ENCODE data around the gene BCAS1.

The BCAS1 gene

GRCh38 chr20:54051068-54051467 is 19.3 kb downstream of the BCAS1 start:
- DNase-seq: no peak

DNA sequence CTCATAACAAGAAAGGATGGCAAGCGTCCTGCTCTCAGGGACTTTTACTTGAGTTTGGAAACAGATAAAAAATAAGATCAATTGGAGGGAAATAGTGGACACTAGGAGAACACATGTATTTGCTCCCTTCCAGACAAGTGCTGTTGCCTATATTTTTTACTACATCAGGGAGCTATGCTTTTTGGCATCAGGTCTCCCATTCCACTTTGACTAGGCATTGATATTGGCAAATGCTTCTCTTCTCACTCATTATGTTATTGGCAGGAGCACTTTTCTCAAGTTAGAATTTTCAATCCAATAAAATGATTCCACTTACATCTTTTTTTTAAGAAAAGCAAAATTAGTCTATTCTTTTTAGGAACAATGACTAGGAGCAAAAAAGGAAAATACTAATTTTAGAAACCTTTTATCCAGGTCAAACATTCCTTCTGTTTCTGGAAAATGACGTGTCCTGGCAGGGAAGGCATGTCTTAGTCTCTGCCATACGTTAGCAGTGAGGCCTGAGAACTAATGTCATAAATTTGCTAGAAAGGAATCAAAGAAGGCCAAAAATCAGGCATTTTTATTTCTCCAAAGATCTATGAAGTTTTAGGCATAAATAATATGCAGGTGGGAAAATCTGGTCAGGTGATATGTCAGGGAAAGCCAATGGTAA is 21.4 kb downstream of the BCAS1 start:
- no peak for DNase-seq

GRCh38 chr20:54048481-54048880 is 21.9 kb downstream of the BCAS1 start:
- peak in 1 of 56 donors; percentile 11 for DNase-seq

GRCh38 chr20:54047720-54048119 is 22.7 kb downstream of the BCAS1 start:
- DNase-seq: no peak

DNA sequence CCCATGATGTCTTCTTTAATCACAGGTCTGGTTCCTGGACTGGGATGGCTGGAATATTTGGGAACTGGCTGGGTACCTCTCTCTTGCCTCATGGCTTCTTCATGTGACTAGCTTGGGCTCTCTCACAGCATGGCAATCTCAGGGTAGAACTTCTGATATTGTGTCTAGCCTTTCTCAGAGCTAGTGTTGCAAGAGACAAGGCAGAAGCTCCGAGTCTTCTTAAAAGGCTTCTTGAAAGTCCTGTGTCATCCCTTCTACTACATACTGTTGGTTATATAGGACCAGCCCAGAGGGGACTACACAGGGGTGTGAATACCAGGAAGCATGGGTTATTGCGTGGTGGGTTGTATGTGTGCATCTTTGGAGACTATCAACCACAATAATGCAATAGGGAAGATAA is 23.3 kb downstream of the BCAS1 start:
- DNase-seq: no peak

- no peak for DNase-seq
Observed at GRCh38 chr20:54044156-54044555, 26.2 kb downstream of the BCAS1 start.

DNA sequence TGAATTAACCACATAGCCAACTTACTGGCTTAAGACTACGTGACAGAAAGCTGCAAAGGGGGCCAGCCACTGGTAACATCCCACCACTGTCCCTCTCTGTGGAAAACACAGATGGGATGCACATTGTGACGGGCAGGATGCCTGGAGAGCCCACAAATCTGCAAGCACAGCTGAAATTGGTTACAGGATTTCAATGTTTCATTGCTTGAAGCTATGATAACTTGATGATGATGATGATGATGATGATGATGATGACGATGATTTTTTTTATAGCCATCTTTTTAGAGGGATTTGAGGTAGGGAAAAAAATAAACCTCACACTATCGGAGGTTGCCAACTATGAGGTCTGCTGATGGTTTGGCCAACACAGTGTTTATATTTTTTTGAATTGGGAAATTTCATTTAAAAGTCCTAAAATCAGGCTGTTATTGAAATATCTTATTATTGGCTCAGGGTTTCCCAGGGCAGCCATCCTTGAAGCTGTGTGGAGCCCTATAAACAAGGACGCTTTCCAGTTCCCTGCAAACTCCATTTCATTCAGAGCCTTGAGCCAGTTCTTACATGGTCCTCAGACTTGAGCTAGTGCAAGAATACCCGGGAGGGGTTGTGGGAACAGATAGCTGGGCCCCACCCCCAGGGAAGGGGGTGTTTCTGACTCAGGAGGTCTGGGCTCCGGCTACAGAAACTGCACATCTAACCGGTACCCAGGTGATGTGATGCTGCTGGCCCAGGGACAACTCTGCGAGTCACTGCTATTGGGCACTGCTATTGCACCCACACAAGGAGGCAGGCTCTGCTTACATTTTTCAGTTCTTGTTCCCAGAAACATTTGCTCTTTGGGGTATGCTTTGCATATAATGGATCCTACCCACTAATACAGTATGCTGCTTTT is 27.1 kb downstream of the BCAS1 start:
- DNase-seq: no peak

DNA sequence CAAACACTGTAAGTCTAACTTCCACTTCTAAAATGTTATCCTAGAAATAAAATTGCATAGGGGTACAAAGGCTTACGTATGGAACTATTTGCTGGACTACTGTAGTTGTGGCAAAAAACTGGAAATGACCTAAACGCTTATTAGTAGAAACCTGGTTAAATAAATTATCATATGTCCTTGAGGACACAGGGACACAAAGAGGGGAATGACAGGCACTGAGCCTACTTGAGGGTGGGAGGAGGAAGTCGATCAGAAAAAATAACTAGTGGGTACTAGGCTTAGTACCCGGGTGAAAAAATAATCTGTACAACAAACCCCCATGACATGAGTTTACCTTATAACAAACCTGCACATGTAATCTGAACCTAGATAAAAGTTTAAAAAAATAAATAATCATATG is 28.4 kb downstream of the BCAS1 start:
- no peak for DNase-seq

- DNase-seq: no peak
Observed at GRCh38 chr20:54041336-54041735, 29.1 kb downstream of the BCAS1 start.

GRCh38 chr20:54040531-54040930 is 29.9 kb downstream of the BCAS1 start:
- no peak for DNase-seq

- no peak for DNase-seq
Observed at GRCh38 chr20:54038961-54039360, 31.4 kb downstream of the BCAS1 start.

DNA sequence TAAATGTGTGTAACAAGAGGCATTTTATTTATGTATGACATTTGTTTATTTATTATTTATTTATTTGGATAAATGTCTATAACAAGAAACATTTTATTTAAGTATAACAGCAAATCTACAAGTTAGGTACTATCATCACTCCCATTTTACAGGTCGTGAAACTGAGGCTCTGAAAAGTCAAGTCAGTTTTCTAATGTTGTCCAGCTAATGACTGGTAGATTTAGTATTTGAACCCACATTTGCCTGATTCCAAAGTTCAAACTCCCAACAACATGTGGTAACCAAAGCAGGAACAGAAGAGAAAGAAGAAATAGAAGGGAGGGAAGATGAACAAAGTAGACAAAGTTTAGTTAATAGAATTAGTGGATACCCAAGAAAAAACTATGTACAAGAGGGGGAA is 32.9 kb downstream of the BCAS1 start:
- DNase-seq: no peak

DNA sequence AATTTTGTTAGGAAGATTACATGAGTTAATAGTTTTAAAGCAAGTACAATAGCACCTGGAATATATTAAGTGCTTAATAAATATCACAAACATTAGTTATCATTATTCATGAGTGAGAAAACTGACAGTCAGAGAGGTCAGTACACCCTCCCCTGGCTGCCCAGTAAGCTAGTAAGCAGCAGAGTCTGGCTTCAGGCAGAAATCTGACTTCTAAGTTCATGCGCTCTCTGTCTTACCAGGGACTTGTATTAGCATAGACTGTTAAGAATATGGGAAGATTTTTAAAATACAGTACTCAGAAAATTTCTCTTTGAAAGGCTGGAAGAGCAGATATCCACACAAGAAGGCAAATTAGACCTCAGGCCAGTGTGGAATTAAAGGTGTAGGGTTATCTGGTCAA is 40.8 kb downstream of the BCAS1 start:
- no peak for DNase-seq

- peak in 13 of 56 donors; percentile 3 to 57 (median 39) for DNase-seq
Observed at GRCh38 chr20:54029176-54029575, 41.2 kb downstream of the BCAS1 start.

GRCh38 chr20:54028276-54029011 is 42.0 kb downstream of the BCAS1 start:
- peak in 54 of 56 donors; percentile 7 to 91 (median 72) for DNase-seq

DNA sequence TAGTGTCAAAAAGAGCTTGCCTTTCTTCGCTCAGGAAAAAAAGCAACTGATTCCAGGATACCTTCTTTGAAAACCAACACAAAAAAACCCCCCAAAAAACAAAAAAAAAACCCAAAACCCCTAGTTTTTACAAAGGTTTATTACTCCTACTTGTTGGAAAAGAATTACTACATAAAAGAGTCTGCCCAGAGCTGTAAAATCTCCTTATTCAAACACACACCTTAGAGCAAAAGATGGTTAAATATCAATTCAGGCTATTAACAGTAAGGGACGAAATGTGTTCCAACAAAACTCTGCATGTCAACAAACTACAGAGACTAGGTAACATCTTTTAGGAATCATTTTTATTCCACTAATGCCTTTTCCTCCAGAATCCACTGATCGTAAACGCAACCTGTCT is 42.7 kb downstream of the BCAS1 start:
- no peak for DNase-seq

DNA sequence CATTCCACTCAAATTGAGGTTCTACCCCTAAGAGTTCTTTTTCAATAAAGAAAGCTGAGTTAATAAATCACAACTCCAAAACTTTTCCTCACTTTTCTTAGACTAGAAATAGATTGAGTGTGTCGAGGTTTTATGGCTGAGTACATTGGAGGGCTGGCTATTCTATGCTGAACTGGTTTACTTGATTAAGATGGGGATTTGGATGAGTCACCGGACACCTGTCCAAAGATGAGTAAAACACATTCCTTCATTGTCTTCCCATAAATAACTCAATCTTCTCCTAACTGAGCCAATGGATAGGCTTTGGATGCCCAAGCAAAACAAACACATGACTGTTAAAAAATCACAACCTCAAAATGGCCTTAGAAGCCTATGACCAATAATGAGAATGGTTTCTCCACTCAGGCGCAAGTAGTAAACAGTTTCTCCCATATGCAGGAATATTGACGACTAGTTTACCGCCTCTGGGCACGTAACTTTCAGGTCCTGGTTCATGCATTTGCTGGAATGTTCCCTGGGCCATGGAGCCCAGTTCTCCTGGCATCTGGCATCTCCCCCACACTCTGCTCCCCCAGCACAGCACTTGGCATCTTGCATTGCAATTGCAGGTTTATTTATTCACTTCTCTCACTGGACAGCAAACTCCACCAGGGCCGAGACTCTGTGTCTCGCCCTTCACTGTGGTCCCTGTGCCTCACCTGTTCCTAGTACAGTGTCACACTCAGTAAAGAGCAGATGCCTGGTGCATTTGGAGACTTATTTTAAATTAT is 43.9 kb downstream of the BCAS1 start:
- peak in 22 of 56 donors; percentile 3 to 52 (median 11) for DNase-seq

GRCh38 chr20:54025251-54025771 is 45.1 kb downstream of the BCAS1 start:
- DNase-seq: peak in 6 of 56 donors; percentile 4 to 22 (median 8)

GRCh38 chr20:54023406-54023805 is 47.0 kb downstream of the BCAS1 start:
- no peak for DNase-seq

DNA sequence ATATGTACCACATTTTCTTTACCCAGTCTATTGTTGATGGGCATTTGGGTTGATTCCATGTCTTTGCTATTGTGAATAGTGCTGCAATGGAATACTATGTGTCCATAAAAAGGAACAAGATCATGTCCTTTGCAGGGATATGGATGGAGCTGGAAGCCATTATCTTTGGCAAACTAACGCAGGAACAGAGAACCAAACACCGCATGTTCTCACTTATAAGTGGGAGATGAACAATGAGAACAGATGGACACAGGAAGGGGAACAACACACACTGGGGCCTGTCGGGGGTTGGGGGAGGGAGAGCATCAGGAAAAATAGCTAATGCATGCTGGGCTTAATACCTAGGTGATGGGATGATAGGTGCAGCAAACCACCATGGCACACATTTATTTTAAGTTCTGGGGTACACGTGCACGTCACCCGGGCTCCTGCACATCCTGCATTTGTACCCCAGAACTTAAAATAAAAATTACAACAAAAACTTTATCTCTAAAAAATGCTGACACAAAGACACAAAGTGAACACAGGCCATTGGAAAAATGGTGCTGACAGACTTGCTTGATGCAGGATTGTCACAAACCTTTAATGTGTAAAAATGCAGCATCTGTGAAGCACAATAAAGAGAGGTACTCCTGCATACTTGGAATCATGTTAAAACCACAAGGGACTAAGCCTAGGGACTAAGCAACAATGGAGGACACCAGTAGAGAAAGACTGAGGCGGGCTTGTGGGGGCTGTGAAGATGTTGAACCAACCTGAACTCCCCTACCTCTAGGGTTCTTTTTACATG is 48.8 kb downstream of the BCAS1 start:
- DNase-seq: no peak
